ENCODE measurements around the gene P2RY8. TPM values are rescaled to one million over a fixed set of nuclear protein-coding genes. Genes with fewer than 3 reads are reported as not detected.

P2RY8 gene
- total RNA-seq, 1 donor from 2014 or later = not detected

DNA sequence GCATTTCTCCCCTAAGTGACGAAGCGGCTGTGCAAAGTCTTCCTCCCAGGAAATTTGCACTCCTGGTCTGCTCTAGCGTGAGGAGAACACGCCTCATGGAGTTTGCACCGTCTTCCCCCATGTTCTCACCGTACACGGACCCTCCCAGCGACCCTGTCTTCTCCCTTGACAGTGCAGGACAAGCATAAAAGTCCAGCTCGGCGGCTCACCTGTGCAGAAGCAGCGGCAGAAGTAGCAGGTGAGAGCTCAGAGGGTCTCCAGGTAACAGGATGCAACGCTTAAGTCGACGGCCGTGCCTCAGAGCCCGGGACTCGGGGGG lies 314 bp downstream of the P2RY8 start:
- TF ChIP-seq, protein P1, sequence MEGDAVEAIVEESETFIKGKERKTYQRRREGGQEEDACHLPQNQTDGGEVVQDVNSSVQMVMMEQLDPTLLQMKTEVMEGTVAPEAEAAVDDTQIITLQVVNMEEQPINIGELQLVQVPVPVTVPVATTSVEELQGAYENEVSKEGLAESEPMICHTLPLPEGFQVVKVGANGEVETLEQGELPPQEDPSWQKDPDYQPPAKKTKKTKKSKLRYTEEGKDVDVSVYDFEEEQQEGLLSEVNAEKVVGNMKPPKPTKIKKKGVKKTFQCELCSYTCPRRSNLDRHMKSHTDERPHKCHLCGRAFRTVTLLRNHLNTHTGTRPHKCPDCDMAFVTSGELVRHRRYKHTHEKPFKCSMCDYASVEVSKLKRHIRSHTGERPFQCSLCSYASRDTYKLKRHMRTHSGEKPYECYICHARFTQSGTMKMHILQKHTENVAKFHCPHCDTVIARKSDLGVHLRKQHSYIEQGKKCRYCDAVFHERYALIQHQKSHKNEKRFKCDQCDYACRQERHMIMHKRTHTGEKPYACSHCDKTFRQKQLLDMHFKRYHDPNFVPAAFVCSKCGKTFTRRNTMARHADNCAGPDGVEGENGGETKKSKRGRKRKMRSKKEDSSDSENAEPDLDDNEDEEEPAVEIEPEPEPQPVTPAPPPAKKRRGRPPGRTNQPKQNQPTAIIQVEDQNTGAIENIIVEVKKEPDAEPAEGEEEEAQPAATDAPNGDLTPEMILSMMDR (conservative IDR thresholded peaks at IDR 0.05; ENCODE audit: low read depth, low read length) = no peak
- DNase-seq (ENCODE audit: low read depth) = no peak
- H3K4me3 ChIP-seq (ENCODE audit: low read depth, low read length) = no peak overlapping the region

DNA sequence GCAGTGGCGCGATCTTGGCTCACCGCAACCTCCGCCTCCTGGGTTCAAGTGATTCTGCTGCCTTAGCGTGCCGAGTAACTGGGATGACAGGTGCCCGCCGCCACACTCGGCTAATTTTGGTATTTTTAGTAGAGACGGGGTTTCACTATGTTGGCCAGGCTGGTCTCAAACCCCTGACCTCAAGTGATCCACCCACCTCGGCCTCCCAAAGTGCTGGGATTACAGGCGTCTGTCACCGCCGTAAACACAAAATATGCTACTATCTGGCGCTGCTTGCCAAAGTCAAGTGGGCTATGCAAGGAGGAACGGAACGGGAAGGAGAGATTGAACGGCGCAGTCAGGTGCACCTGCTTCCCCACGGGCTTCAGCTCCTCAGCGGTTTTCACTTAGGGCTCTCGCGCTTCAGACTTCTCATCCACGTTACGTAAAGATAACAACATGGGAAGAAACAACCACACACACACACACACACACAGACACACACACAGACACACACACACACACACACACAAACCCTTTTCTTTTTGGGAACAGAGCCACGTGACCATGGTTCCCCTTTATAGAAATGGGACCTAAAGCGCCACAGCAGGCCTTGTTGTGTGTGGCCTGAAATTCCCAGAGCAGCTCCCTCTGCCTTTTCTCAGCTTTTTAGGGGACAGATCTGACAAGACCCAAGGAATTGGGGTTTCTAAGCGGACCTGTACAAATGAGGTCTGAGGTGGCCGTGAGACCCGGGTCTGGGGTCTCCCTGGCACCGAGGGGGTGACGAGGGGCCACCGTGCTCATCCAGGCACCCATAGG lies 1.5 kb downstream of the P2RY8 start:
- no peak for DNase-seq (ENCODE audit: low read depth)
- no peak overlapping the region for H3K4me3 ChIP-seq (ENCODE audit: low read depth, low read length)
- TF ChIP-seq, protein P1 (conservative IDR thresholded peaks at IDR 0.05; ENCODE audit: low read depth, low read length) = no peak

GRCh38 chrX:1534301-1535168 lies 2.5 kb downstream of the P2RY8 start:
- DNase-seq (ENCODE audit: low read depth) = no peak
- TF ChIP-seq, protein P1 (conservative IDR thresholded peaks at IDR 0.05; ENCODE audit: low read depth, low read length) = no peak
- no peak overlapping the region for H3K4me3 ChIP-seq (ENCODE audit: low read depth, low read length)

GRCh38 chrX:1533058-1533457 lies 3.9 kb downstream of the P2RY8 start:
- no peak for DNase-seq (ENCODE audit: low read depth)
- TF ChIP-seq, protein P1 (conservative IDR thresholded peaks at IDR 0.05; ENCODE audit: low read depth, low read length) = no peak
- no peak overlapping the region for H3K4me3 ChIP-seq (ENCODE audit: low read depth, low read length)

- TF ChIP-seq, protein P1 (conservative IDR thresholded peaks at IDR 0.05; ENCODE audit: low read depth, low read length) = no peak
- H3K4me3 ChIP-seq (ENCODE audit: low read depth, low read length) = no peak overlapping the region
- DNase-seq (ENCODE audit: low read depth) = no peak
These were observed 5.7 kb downstream of the P2RY8 start for GRCh38 chrX:1531096-1531890.

DNA sequence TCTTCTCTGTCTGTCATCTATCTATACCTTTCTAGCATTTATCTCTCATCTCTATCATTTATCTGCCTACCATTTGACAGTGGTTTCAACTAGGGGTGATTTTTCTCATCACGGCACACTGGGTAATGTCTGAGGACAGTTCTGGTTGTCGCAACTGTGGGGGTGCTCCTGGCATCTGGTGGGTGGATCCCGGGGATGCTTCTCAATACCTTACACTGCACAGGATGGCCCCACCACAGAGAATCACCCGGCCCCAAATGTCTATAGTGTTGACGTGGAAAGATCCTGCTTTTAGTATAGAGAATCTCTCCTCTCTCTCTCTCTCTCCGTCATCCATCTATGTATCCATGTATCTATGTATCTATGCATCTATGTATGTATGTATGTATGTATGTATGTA lies 7.2 kb downstream of the P2RY8 start:
- no peak for DNase-seq (ENCODE audit: low read depth)
- H3K4me3 ChIP-seq (ENCODE audit: low read depth, low read length) = no peak overlapping the region
- TF ChIP-seq, protein P1 (conservative IDR thresholded peaks at IDR 0.05; ENCODE audit: low read depth, low read length) = no peak

All from epithelial cell of proximal tubule (primary cell).